Naive B cell (primary cell): ENCODE data around the gene UBL5. TPM values are rescaled to one million over a fixed set of nuclear protein-coding genes. Genes with fewer than 3 reads are reported as not detected.
"Not testable (repeated sequence)": the region's sequence is repeated elsewhere in the genome, so short reads cannot be mapped to it uniquely, and the experiment has no call there.

Source experiments
- ATAC-seq, 2 donors: fragments of 150-1000 bp; cut with Tn5 transposase; 2 replicates each; pipeline ENCODE4 v1.10.0; 2021; ENCODE audit warnings: low read depth in 2 of 2, mild to moderate bottlenecking in 2 of 2, moderate library complexity in 2 of 2
- DNase-seq: peaks from one replicate; pipeline ENCODE4 v3.0.0; 2022
- H3K27ac Mint-ChIP-seq, 6 donors: one replicate each; pipeline ENCODE4 v1.8.0; 2020 to 2022; ENCODE audit warnings: mild to moderate bottlenecking in 6 of 6, mixed read lengths in 6 of 6, moderate library complexity in 5 of 6, inconsistent platforms in 2 of 6
- H3K27me3 Mint-ChIP-seq, 3 donors: one replicate each; pipeline ENCODE4 v1.8.0; 2021 to 2022; ENCODE audit warnings: mixed read lengths in 3 of 3, mild to moderate bottlenecking in 1 of 3
- H3K36me3 Mint-ChIP-seq, 2 donors: one replicate each; pipeline ENCODE4 v1.8.0; 2020 to 2022; ENCODE audit warnings: mixed read lengths in 2 of 2, inconsistent platforms in 1 of 2, mild to moderate bottlenecking in 1 of 2
- H3K4me1 Mint-ChIP-seq, 3 donors: one replicate each; pipeline ENCODE4 v1.8.0; 2020 to 2022; ENCODE audit warnings: mixed read lengths in 3 of 3, inconsistent platforms in 1 of 3, mild to moderate bottlenecking in 1 of 3, moderate library complexity in 1 of 3
- H3K4me3 Mint-ChIP-seq, 8 donors: one replicate each; pipeline ENCODE4 v1.8.0; 2020 to 2022; ENCODE audit warnings: mild to moderate bottlenecking in 8 of 8, mixed read lengths in 8 of 8, moderate library complexity in 8 of 8, inconsistent platforms in 2 of 8
- H3K9me3 Mint-ChIP-seq, 7 donors: one replicate each; pipeline ENCODE4 v1.8.0; 2020 to 2022; ENCODE audit warnings: mixed read lengths in 7 of 7, mild to moderate bottlenecking in 5 of 7, inconsistent platforms in 2 of 7, moderate library complexity in 1 of 7
- polyA plus RNA-seq, 6 donors: library from polyadenylated mRNA; unstranded; fragments of 300-500 nt; fragmentation: Illumina TruSeq; gene quantifications; one replicate each; pipeline ENCODE4 v1.2.3, GENCODE V29; 2021; ENCODE audit warnings: low read depth in 6 of 6

Gene UBL5
- 100 to 1,000 TPM; 401 to 570 (median 499) TPM for polyA plus RNA-seq

DNA sequence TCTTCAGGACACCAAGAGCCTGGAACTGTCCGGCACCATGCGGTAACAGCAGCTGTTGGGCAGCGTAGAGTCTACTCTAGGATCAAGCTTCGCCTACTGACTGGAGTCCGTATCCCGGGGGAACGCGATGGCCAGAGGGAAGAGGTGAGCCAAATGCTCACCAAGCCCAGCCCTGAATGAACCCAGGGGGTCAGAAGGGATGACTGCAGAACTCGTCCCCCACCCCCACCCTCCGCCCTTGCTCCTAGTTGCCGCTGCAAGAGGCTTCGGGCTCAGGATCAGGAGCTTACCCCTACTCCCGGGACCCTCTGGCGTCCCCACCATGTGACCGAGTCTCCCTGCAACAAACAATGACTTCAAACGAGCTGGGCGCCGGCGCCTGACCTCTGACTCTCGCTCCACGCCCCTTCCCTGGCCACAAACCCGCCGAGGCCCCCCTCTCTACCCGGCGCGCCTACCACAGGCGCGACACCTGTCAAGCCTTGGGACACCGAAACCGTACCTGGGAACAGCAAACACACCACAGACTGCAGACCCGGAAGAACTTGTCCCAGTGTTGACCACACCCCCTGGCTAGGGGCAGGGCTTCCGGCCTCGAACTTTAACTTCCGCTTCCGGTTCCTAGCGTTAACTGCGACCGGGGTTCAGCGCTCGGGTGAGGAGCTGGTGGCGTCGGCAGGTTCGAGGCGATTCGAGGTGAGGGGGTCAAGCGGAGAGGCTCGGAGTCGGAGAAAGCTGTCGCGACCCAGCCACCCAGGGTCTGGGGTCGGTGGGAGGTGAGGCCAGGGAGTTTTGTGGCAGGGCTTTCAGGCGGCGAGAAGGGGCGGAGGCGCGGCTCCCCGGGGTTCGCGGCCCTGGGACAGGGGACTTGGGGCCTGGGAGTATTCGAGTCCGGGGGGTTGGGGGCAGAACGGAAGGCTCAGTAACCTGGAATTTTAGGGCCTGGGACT is at the start of gene UBL5:
Gene UBL5, plus strand, starts transcription at position 630 of the 950 bp plus-strand sequence. CDS start 420 bp downstream, outside the sequence.
- Mint-ChIP-seq H3K4me3 (peak within 1 kb of the TSS; percentile 93 to 100 (median 100)), H3K4me1 (peaks cover 18 to 32% (median 29%) of the 10 kb centered on the region in 3 donors), H3K27ac (peak within 1 kb of the TSS; percentile 91 to 99 (median 96)), H3K36me3 (peaks cover 0 to 4% of the 10 kb centered on the region in 2 donors), H3K27me3 (no peaks in the 10 kb centered on the region), H3K9me3 (peaks cover 0 to 2% (median 0%) of the 10 kb centered on the region in 7 donors)
- peak; percentile 98 to 99 for ATAC-seq
- peak; percentile 84 for DNase-seq

DNA sequence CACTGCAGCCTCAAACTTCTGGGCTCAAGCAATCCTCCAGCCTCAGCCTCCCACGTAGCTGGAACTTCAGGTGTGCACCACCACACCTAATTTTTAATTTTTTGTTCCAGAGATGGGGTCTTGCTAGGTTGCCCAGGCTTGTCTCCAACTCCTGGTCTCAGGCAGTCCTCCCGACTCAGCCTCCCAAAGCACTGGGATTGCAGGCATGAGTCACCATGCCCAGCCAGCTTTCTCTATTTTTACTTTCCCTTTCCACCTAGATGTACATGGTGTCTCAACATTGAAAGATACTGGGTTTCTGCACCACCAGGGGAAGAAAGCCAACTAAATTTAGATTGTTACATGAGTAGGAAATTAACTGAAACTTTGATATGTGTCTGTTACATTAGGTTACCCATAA is 45.4 kb upstream of the UBL5 start:
- H3K27me3 Mint-ChIP-seq, result no peaks in the 10 kb centered on the region
- H3K36me3 Mint-ChIP-seq, result peaks cover 6 to 8% of the 10 kb centered on the region in 2 donors

DNA sequence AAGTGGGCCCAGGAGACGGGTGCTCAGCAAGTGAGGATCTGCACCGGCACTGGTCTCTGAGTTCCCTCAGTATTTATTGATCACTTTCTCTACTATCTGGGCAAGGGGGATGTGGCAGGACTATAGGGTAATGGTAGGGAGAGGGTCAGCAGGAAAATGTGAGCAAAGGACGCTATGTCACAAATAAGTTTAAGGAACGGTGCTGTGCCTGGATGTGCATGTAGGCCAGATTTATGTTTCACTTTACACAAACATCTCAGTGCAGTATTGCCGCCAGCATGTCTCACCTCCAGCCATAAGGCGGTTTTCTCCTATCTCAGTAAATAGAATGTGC is 43.6 kb upstream of the UBL5 start:
- peak overlapping the region in 1 of 6 donors; percentile 2 for H3K27ac Mint-ChIP-seq
- not testable (repeated sequence) for H3K9me3 Mint-ChIP-seq, ATAC-seq, H3K36me3 Mint-ChIP-seq, H3K27me3 Mint-ChIP-seq, DNase-seq
- peaks cover 14 to 29% (median 18%) of the 10 kb centered on the region in 3 donors for H3K4me1 Mint-ChIP-seq
- peak overlapping the region in 6 of 8 donors; percentile 1 to 94 (median 43) for H3K4me3 Mint-ChIP-seq

More for the DNA sequence above, 45.4 kb upstream of the UBL5 start:
- no peak for ATAC-seq
- no peak for DNase-seq
- H3K4me1 Mint-ChIP-seq, result peaks cover 14 to 29% (median 15%) of the 10 kb centered on the region in 3 donors
- no peak overlapping the region for H3K4me3 Mint-ChIP-seq
- H3K27ac Mint-ChIP-seq, result no peak overlapping the region
- peaks cover 0 to 10% (median 7%) of the 10 kb centered on the region in 7 donors for H3K9me3 Mint-ChIP-seq

DNA sequence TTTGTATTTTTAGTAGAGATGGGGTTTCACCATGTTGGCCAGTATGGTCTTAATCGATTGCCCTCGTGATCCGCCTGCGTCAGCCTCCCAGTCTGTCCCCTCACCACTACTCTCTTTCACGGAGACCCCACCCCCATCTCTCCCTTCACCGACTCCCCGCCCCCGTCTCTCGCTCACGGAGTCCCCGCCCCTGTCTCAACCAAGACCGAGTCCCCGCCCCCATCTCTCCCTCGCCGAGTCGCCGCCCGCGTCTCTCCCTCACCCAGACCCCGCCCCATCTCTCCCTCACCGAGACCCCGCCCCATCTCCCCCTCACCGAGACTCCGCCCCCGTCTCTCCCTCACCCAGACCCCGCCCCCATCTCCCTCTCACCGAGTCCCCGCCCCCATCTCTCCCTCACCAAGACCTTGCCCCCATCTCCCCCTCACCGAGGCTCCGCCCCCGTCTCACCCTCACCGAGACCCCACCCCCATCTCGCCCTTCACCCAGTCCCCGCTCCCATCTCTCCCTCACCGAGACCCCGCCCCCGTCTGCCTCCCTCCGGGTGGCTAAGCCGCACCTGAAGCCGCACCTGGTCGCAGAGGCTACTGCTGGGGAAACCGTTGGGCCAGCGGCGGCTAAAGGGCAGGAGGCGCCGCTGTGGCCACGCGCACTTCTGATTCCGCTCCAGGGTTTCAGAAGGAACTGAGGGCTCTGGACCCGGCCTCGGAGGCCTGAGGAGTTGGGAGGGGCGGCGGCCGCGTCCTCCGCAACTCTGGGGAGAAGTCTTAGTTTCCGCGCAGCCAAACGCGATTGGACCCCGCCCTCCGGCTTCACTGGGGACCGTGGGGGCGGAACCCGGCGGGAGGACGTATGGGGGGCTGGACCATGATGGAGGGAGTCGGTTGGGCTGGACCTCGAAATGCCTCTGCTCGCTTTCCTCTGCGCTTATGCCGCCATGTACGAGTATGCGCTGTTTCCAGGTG is 42.1 kb upstream of the UBL5 start:
- Mint-ChIP-seq H3K4me1 (peaks cover 18 to 34% (median 26%) of the 10 kb centered on the region in 3 donors), H3K27me3 (no peaks in the 10 kb centered on the region), H3K9me3 (no peaks in the 10 kb centered on the region), H3K36me3 (no peaks in the 10 kb centered on the region), H3K27ac (peak overlapping the region; percentile 89 to 98 (median 96)), H3K4me3 (peak overlapping the region; percentile 86 to 94 (median 92))
- peak; percentile 76 to 83 for ATAC-seq
- DNase-seq, result peak; percentile 91

DNA sequence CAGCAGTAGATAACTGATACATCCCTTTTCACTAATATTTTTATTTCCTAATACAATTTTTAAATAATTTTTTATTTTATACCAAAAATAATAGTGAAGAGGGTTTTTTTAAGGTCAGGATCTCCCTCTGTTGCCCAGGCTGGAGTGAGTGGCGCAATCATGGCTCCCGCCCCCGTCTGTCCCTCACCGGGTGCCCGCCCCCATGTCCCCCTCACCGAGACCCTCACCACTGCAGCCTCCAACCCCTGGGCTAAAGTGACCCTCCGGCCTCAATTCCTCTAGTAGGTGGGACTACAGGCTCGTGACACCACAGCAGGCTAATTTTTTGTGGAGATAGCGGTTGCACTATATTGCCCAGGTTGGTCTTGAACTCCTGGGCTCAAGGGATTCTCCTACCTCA is 41.4 kb upstream of the UBL5 start:
- H3K4me1 Mint-ChIP-seq, result peaks cover 20 to 36% (median 29%) of the 10 kb centered on the region in 3 donors
- H3K9me3 Mint-ChIP-seq, result no peaks in the 10 kb centered on the region
- DNase-seq (no peak), ATAC-seq (no peak)
- no peaks in the 10 kb centered on the region for H3K36me3 Mint-ChIP-seq
- H3K27me3 Mint-ChIP-seq, result no peaks in the 10 kb centered on the region
- H3K27ac Mint-ChIP-seq, result peak overlapping the region; percentile 85 to 98 (median 96)
- H3K4me3 Mint-ChIP-seq, result peak overlapping the region; percentile 86 to 94 (median 92)

DNA sequence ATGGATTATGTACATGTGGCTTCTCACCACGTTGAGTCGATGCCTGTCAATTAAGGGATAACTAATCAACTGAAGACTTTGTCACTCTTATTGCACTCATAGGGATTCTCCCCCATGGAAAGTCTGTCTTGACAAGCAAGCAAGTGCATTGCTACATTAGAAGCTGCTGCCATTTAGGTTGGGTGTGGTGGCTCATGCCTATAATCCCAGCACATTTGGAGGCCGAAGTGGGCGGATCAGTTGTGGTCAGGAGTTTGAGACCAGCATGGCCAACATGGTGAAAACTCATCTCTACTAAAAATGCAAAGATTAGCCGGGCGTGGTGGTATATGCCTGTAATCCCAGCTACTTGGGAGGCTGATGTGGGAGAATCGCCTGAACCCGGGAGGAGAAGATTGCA is 40.9 kb upstream of the UBL5 start:
- Mint-ChIP-seq H3K36me3 (no peaks in the 10 kb centered on the region), H3K4me1 (peaks cover 24 to 39% (median 32%) of the 10 kb centered on the region in 3 donors), H3K27ac (peak overlapping the region in 3 of 6 donors; percentile 81 to 85 (median 82)), H3K9me3 (no peaks in the 10 kb centered on the region), H3K27me3 (no peaks in the 10 kb centered on the region), H3K4me3 (peak overlapping the region in 7 of 8 donors; percentile 68 to 88 (median 76))
- DNase-seq (no peak), ATAC-seq (no peak)

DNA sequence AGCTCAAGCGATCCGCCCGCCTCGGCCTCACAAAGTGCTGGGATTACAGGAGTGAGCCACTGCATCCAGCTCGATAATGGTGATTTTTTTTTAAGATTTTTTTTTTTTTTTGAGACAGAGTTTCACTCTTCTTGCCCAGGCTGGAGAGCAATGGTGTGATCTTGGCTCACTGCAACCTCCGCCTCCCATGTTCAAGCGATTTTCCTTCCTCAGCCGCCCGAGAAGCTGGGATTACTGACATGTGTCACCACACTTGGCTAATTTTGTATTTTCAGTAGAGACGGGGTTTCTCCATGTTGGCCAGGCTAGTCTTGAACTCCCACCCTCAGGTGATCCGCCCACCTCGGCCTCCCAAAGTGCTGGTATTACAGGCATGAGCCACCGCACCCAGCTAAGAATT is 39.1 kb upstream of the UBL5 start:
- peaks cover 24 to 53% (median 40%) of the 10 kb centered on the region in 3 donors for H3K4me1 Mint-ChIP-seq
- H3K4me3 Mint-ChIP-seq, result peak overlapping the region in 3 of 8 donors; percentile 22 to 86 (median 51)
- H3K27ac Mint-ChIP-seq, result not testable (repeated sequence)

DNA sequence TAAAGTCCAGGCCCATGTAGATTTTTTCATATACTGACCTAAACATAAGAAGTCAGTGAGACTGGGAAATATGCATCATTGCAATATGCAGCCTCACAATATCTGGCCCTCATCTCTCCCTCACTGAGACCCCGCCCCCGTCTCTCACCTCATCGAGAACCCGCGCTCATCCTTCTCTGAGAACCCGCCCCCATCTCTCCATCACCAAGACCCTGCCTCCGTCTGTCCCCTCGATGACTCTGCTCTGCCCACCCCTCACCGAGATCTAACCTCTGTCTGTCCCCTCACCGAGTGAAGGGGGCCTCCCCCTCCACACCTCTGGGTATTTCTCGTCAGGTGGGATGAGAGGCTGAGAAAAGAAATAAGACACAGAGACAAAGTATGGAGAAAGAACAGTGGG is 38.7 kb upstream of the UBL5 start:
- Mint-ChIP-seq H3K36me3 (no peaks in the 10 kb centered on the region), H3K4me3 (peak overlapping the region in 3 of 8 donors; percentile 22 to 86 (median 22)), H3K27me3 (no peaks in the 10 kb centered on the region), H3K4me1 (peaks cover 24 to 50% (median 40%) of the 10 kb centered on the region in 3 donors), H3K27ac (no peak overlapping the region), H3K9me3 (peaks cover 0 to 5% (median 0%) of the 10 kb centered on the region in 7 donors)
- DNase-seq (no peak), ATAC-seq (no peak)

More for the DNA sequence above, 39.1 kb upstream of the UBL5 start:
- DNase-seq, ATAC-seq, H3K36me3 Mint-ChIP-seq, H3K9me3 Mint-ChIP-seq, H3K27me3 Mint-ChIP-seq: not testable (repeated sequence)

DNA sequence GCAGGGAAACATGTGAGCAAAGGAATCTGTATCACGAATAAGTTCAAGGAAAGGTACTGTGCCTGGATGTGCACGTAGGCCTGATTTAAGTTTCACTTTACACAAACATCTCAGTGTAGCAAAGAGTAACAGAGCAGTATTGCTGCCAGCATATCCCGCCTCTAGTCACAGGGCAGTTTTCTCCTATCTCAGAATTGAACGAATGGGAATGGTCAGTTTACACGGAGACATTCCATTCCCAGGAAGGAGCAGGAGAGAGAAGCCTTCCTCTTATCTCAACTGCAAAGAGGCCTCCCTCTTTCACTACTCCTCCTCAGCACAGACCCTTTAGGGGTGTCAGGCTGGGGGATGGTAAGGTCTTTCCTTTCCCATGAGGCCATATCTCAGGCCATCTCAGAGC is 38.1 kb upstream of the UBL5 start:
- peak overlapping the region in 3 of 8 donors; percentile 22 to 86 (median 29) for H3K4me3 Mint-ChIP-seq
- peaks cover 23 to 45% (median 37%) of the 10 kb centered on the region in 3 donors for H3K4me1 Mint-ChIP-seq
- not testable (repeated sequence) for ATAC-seq, H3K27ac Mint-ChIP-seq, DNase-seq, H3K27me3 Mint-ChIP-seq, H3K36me3 Mint-ChIP-seq, H3K9me3 Mint-ChIP-seq

DNA sequence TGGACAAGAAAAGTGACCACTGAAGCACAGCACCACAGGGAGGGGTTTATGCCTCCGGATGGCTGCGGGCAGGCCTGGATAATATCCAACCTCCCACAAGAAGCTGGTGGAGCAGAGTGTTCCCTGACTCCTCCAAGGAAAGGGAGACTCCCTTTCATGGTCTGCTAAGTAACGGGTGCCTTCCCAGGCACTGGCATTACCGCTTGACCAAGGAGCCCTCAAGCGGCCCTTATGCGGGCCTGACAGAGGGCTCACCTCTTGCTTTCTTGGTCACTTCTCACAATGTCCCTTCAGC is 36.7 kb upstream of the UBL5 start:
- not testable (repeated sequence) for H3K36me3 Mint-ChIP-seq, DNase-seq, ATAC-seq, H3K9me3 Mint-ChIP-seq, H3K27me3 Mint-ChIP-seq
- H3K4me3 Mint-ChIP-seq, result peak overlapping the region in 5 of 8 donors; percentile 42 to 97 (median 93)
- peak overlapping the region in 3 of 6 donors; percentile 42 to 98 (median 96) for H3K27ac Mint-ChIP-seq
- H3K4me1 Mint-ChIP-seq, result peaks cover 11 to 31% (median 27%) of the 10 kb centered on the region in 3 donors

DNA sequence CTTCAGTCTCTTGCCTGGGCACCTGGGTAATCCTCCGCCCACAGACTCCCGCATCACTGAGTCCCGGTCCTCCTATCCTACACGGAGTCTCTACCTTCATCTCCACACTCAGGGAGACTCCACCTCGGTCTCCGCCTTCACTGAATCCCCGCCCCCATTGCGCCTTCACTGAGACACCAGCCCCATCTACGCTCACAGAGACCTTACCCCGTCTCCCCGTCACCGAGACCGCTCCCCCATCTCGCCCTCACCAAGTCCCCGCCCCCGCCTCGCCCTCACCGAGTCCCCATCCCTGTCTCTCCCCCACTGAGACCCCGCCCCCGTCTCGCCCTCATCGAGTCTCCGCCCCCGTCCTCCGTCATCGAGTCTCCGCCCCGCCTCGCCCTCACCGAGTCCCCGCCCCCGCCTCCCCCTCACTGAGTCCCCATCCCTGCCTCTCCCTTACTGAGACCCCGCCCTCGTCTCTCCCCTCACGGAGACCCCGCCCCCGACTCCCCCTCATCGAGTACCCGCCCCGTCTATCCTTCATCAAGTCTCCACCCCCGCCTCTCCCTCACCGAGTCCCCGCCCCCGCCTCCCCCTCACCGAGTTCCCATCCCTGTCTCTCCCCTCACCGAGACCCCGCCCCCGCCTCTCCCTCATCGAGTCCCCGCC is 36.0 kb upstream of the UBL5 start:
- H3K36me3 Mint-ChIP-seq, result no peaks in the 10 kb centered on the region
- peaks cover 10 to 31% (median 24%) of the 10 kb centered on the region in 3 donors for H3K4me1 Mint-ChIP-seq
- peaks cover 0 to 5% (median 0%) of the 10 kb centered on the region in 7 donors for H3K9me3 Mint-ChIP-seq
- no peaks in the 10 kb centered on the region for H3K27me3 Mint-ChIP-seq
- H3K27ac Mint-ChIP-seq, result peak overlapping the region; percentile 96 to 99 (median 98)
- peak; percentile 79 for DNase-seq
- peak; percentile 35 to 40 for ATAC-seq
- H3K4me3 Mint-ChIP-seq, result peak overlapping the region; percentile 86 to 97 (median 92)

DNA sequence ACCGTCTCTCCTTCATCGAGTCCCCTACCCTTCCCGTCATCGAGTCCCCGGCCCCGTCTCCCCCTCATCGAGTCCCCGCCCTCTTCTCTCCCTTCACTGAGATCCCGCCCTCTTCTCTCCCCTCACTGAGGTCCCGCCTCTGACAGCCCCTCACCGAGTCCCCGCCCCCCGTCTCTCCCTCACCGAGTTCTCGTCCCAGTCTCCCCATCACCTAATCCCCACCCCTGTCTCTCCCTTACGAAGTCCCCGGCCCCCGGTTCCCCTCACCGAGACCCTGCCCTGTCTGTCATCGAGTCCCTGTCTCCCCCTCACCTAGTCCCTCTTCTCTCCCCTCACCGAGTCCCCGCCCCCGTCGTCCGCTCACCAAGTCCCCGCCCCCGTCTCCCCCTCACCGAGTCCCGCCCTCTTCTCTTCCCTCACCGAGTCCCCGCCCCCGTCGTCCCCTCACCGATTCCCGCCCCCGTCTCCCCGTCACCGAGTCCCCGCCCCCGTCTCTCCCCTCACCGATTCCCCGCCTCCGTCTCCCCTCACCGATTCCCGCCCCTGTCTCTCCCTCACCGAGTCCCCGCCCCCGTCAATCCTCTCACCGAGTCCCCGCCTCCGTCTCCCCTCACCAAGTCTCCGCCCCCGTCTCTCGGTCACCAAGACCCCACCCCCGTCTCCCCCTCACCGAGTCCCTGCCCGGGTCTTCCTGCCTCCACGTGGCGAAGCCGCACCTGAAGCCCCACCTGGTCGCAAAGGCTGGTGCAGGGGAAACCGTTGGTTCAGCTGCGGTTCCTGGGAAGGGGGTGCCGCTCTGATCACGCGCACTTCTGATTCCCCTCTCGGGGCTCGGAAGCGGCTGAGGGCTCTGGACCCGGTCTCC is 35.3 kb upstream of the UBL5 start:
- Mint-ChIP-seq H3K36me3 (no peaks in the 10 kb centered on the region), H3K9me3 (peaks cover 0 to 5% (median 0%) of the 10 kb centered on the region in 7 donors), H3K4me3 (peak overlapping the region; percentile 86 to 97 (median 92)), H3K4me1 (peaks cover 10 to 31% (median 24%) of the 10 kb centered on the region in 3 donors), H3K27ac (peak overlapping the region; percentile 96 to 99 (median 98)), H3K27me3 (no peaks in the 10 kb centered on the region)
- DNase-seq (peak; percentile 88), ATAC-seq (peak; percentile 50 to 53)
